HCT116 (cell line): Measurements from ENCODE around the gene CIT. TPM values are rescaled to one million over a fixed set of nuclear protein-coding genes. Genes with fewer than 3 reads are reported as not detected.
A peak's percentile ranks its signal among the peaks of the same experiment; 100 is the strongest.
"Not testable (repeated sequence)": the region's sequence is repeated elsewhere in the genome, so short reads cannot be mapped to it uniquely, and the experiment has no call there.

Experiments
- ATAC-seq: fragments of 200-7000 bp; cut with Tn5 transposase; 2 replicates; pipeline ENCODE4 v1.9.1; 2020; ENCODE audit warnings: mild to moderate bottlenecking, moderate library complexity
- BruUV-seq: library from RNA; stranded (reverse); fragments of 400-500 nt; replicated peaks from 2 replicates; lab custom pipeline; 2021; lab: Mats Ljungman, UMichigan
- CTCF ChIA-PET: fragments of 300-600 bp; sonication (Branson Sonifier 250); formaldehyde crosslinking; loops from one replicate; lab custom pipeline; 2021; ENCODE audit warnings: antibody characterized with exemption; lab: Charles Lee
- POLR2A ChIA-PET: fragments of 300-600, 350-600 bp; sonication (Branson Sonifier 250); formaldehyde crosslinking; loops from one replicate; lab custom pipeline; 2021; ENCODE audit warnings: antibody characterized with exemption; lab: Charles Lee
- RAD21 ChIA-PET, 2 experiments: fragments of 300-600 bp; sonication (Branson Sonifier 250); formaldehyde crosslinking; loops; one replicate each; lab custom pipeline; 2023; ENCODE audit warnings: low total read pairs in 2 of 2; ENCODE audit not compliant: uncharacterized antibody in 2 of 2, unreplicated experiment in 2 of 2, low non-redundant PET in 1 of 2; lab: Charles Lee
- DNase-seq: peaks from one replicate; pipeline ENCODE4 v3.0.0-alpha.2; 2010; ENCODE audit warnings: low read depth, low spot score
- H2AFZ ChIP-seq: fragments of 200-600 bp; shearing (Covaris generic), sonication (generic); 2 replicates; pipeline ENCODE4 v1.6.1; 2017; ENCODE audit warnings: low read depth, mixed run types, mixed read lengths, antibody characterized with exemption, low read length; ENCODE audit not compliant: poor library complexity, severe bottlenecking
- H3K27ac ChIP-seq: 2 replicates; pipeline ENCODE4 v1.5.1; 2012; ENCODE audit warnings: low read depth, low read length
- H3K27me3 ChIP-seq: fragments of 200-600 bp; sonication (generic); 2 replicates; pipeline ENCODE4 v1.6.1; 2016; ENCODE audit warnings: mixed run types, low read length, mixed read lengths; ENCODE audit not compliant: insufficient read depth
- H3K36me3 ChIP-seq, 2 experiments: fragments of 200-500 bp in 1 of 2; fragments of 200-600 bp in 1 of 2; sonication (Bioruptor generic) in 1 of 2; sonication (generic) in 1 of 2; 2 replicates each; pipeline versions ENCODE4 v1.5.1 to v1.6.1; 2014 to 2016; ENCODE audit warnings: low read length in 2 of 2, inconsistent platforms in 1 of 2, mixed read lengths in 1 of 2, mixed run types in 1 of 2; ENCODE audit not compliant: insufficient read depth in 2 of 2, control insufficient read depth in 1 of 2
- H3K4me1 ChIP-seq, 2 experiments: fragments of 200-600 bp in 1 of 2; sonication (generic) in 1 of 2; 2 replicates each; pipeline versions ENCODE4 v1.5.1 to v1.6.1; 2012 to 2017; ENCODE audit warnings: low read length in 2 of 2, inconsistent platforms in 1 of 2, mild to moderate bottlenecking in 1 of 2, mixed read lengths in 1 of 2, mixed run types in 1 of 2, moderate library complexity in 1 of 2; ENCODE audit not compliant: insufficient read depth in 2 of 2, control insufficient read depth in 1 of 2
- H3K4me2 ChIP-seq: fragments of 200-600 bp; sonication (generic); 2 replicates; pipeline ENCODE4 v1.6.1; 2017; ENCODE audit warnings: mixed run types, low read length, mixed read lengths
- H3K4me3 ChIP-seq, 2 experiments: fragments of 200-600 bp in 1 of 2; sonication (generic) in 1 of 2; replicated peaks in 1 of 2; 2 replicates each; pipeline ENCODE4 v1.5.1; 2011 to 2016; ENCODE audit warnings: low read length in 2 of 2, control low read depth in 1 of 2, low read depth in 1 of 2, mild to moderate bottlenecking in 1 of 2, mixed read lengths in 1 of 2, mixed run types in 1 of 2
- H3K79me2 ChIP-seq: fragments of 200-600 bp; sonication (generic); 2 replicates; pipeline ENCODE4 v1.6.1; 2017; ENCODE audit warnings: mild to moderate bottlenecking, mixed run types, low read length, moderate library complexity, mixed read lengths; ENCODE audit not compliant: insufficient read depth
- H3K9ac ChIP-seq: fragments of 200-600 bp; sonication (generic); 2 replicates; pipeline ENCODE4 v1.6.1; 2016; ENCODE audit warnings: low read length, mixed read lengths
- H3K9me2 ChIP-seq: fragments of 200-600 bp; sonication (generic), shearing (Covaris generic); 2 replicates; pipeline ENCODE4 v1.6.1; 2017; ENCODE audit warnings: mixed run types, mild to moderate bottlenecking, moderate library complexity; ENCODE audit not compliant: insufficient read depth
- H3K9me3 ChIP-seq, 2 experiments: fragments of 200-500 bp in 1 of 2; fragments of 200-600 bp in 1 of 2; sonication (Bioruptor generic) in 1 of 2; sonication (generic) in 1 of 2; 2 replicates each; pipeline ENCODE4 v1.6.1; 2014 to 2017; ENCODE audit warnings: low read length in 2 of 2, mixed read lengths in 2 of 2, inconsistent platforms in 1 of 2, low read depth in 1 of 2, mild to moderate bottlenecking in 1 of 2, mixed run types in 1 of 2, moderate library complexity in 1 of 2; ENCODE audit not compliant: control insufficient read depth in 1 of 2, insufficient read depth in 1 of 2
- H4K20me1 ChIP-seq: fragments of 200-600 bp; sonication (generic), shearing (Covaris generic); 2 replicates; pipeline ENCODE4 v1.6.1; 2017; ENCODE audit warnings: mixed run types, mild to moderate bottlenecking, moderate library complexity; ENCODE audit not compliant: insufficient read depth
- CTCF ChIP-seq, 3 experiments: fragments of 200-600 bp in 1 of 3; sonication (generic) in 1 of 3; IDR thresholded peaks in 2 of 3; conservative IDR thresholded peaks in 1 of 3; 2 replicates each; pipeline ENCODE4 v1.5.1; 2012 to 2017; ENCODE audit warnings: low read depth in 2 of 3, low read length in 2 of 3, antibody characterized with exemption in 1 of 3, borderline replicate concordance in 1 of 3, control low read depth in 1 of 3, mild to moderate bottlenecking in 1 of 3, mixed read lengths in 1 of 3, mixed run types in 1 of 3, moderate library complexity in 1 of 3; ENCODE audit not compliant: insufficient read depth in 1 of 3
- ELF1 ChIP-seq: IDR thresholded peaks from 2 replicates; pipeline ENCODE4 v1.6.1; 2012; ENCODE audit warnings: low read depth, borderline replicate concordance
- EZH2phosphoT487 ChIP-seq: fragments of 200-600 bp; IDR thresholded peaks from 2 replicates; pipeline ENCODE4 v1.6.1; 2018; ENCODE audit warnings: antibody characterized with exemption, borderline replicate concordance
- POLR2AphosphoS5 ChIP-seq: IDR thresholded peaks from 2 replicates; pipeline ENCODE4 v1.6.1; 2011; ENCODE audit warnings: mild to moderate bottlenecking, low read depth, low read length, moderate library complexity
- YY1 ChIP-seq: IDR thresholded peaks from 2 replicates; pipeline ENCODE4 v1.6.1; 2011; ENCODE audit warnings: low read length, low read depth, moderate library complexity, mild to moderate bottlenecking; ENCODE audit not compliant: insufficient replicate concordance; ENCODE audit errors: extremely low read depth
- intact Hi-C: fragments of 100-400 bp; cut with micrococcal nuclease; formaldehyde crosslinking; loops from 2 replicates; pipeline ENCODE4 v1.10.0; 2022
- total RNA-seq: library from RNA; stranded (reverse); gene quantifications from one replicate; pipeline ENCODE4 v1.2.1, GENCODE V29; 2021; ENCODE audit not compliant: unreplicated experiment

The CIT gene
- total RNA-seq, 1 experiment from 2014 or later = 54.2 TPM

DNA sequence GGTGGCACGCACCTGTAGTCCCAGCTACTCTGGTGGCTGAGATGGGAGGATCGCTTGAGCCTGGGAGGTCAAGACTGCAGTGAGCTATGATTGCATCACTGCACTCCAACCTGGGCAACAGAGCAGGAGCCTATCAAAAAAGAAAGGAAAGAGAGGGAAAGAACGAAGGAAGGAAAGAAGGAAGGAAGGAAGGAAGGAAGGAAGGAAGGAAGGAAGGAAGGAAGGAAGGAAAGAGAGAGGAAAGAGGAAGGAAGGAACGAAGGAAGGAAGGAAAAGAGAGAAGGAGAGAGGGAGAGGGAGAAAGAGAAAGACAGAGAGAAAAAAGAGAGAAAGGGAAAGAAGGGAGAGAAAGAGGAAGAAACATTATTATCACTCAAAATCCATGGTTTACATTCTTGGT, 6.7 kb upstream of the CIT start:
- H3K9ac ChIP-seq, H3K9me3 ChIP-seq, H2AFZ ChIP-seq, H3K27me3 ChIP-seq, BruUV-seq, ATAC-seq, RAD21 ChIA-PET, CTCF ChIA-PET, H3K4me3 ChIP-seq, H3K36me3 ChIP-seq, H3K27ac ChIP-seq, H3K4me1 ChIP-seq, H3K4me2 ChIP-seq, H3K9me2 ChIP-seq, intact Hi-C loops, POLR2A ChIA-PET, DNase-seq, H3K79me2 ChIP-seq, H4K20me1 ChIP-seq: not testable (repeated sequence)

DNA sequence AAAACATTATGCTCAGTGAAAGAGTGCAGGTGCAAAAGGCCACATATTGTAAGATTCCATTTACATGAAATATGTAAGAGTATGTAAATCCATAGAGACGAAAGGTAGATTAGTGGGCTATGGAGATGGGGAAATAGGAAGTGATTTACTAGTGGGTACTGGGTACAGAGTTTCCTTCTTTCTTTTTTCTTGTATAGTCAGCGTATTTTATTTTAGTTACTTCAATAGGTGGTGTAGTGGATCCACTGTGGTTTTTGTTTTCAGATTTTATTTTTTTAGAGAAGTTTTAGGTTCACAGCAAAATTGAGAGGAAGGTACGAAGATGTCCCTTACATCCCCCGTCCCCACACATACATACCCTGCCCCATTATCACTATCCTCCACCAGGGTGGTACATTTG, 6.1 kb upstream of the CIT start:
- DNase-seq = no peak
- no peak for ATAC-seq
- Histone ChIP-seq H3K27ac (no peak overlapping the region), H3K27me3 (no peaks in the 10 kb centered on the region), H3K4me2 (no peak overlapping the region), H3K4me3 (no peak overlapping the region), H3K36me3 (no peaks in the 10 kb centered on the region), H3K9me3 (no peaks in the 10 kb centered on the region), H3K79me2 (no peaks in the 10 kb centered on the region), H3K9ac (no peak overlapping the region), H2AFZ (no peak overlapping the region), H3K9me2 (no peaks in the 10 kb centered on the region), H3K4me1 (no peaks in the 10 kb centered on the region), H4K20me1 (no peaks in the 10 kb centered on the region)
- BruUV-seq = no TSS peak
- ChIA-PET RAD21 (no interaction called here), CTCF (no interaction called here), POLR2A (no interaction called here)
- no peak for TF ChIP-seq POLR2AphosphoS5
- intact Hi-C loops = no loop called here

GRCh38 chr12:119877639-119877948, 474 bp upstream of the CIT start:
- Histone ChIP-seq H3K9ac (peak overlapping the region; percentile 98), H3K4me1 (peaks cover 2 to 13% of the 10 kb centered on the region in 2 experiments; a peak in 3 of 4 replicates), H3K9me2 (no peaks in the 10 kb centered on the region), H3K27me3 (no peaks in the 10 kb centered on the region), H3K9me3 (no peaks in the 10 kb centered on the region), H3K79me2 (peaks cover 22% of the 10 kb centered on the region), H3K4me3 (peak overlapping the region; percentile 95 to 99), H3K27ac (peak overlapping the region; percentile 38), H4K20me1 (no peaks in the 10 kb centered on the region), H2AFZ (peak overlapping the region; percentile 71), H3K36me3 (peaks cover 9 to 13% of the 10 kb centered on the region in 2 experiments; a peak in 2 of 4 replicates), H3K4me2 (peak overlapping the region; percentile 85)
- intact Hi-C loops = no loop called here
- ATAC-seq = peak; percentile 61
- CTCF ChIA-PET = no interaction called here
- BruUV-seq = TSS peak; percentile 67
- TF ChIP-seq CTCF (IDR thresholded peaks at IDR 0.05 in 2 of 3, conservative IDR thresholded peaks at IDR 0.05 in 1 of 3; ENCODE audit: borderline replicate concordance in 1 of 3, insufficient read depth in 1 of 3, low read depth in 2 of 3, low read length in 2 of 3) (no peak), YY1 (no peak), EZH2phosphoT487 (no peak), ELF1 (no peak)
- RAD21 ChIA-PET = no interaction called here
- DNase-seq = no peak
- POLR2A ChIA-PET = no interaction called here
